ENCODE results near the gene ZNF784. TPM values are rescaled to one million over a fixed set of nuclear protein-coding genes. Genes with fewer than 3 reads are reported as not detected.

Gene ZNF784
- total and polyA plus RNA-seq, 10 of the 15 experiments (the other 5 are each of a cell fraction or from before 2014, with no cell fraction given) = 0.10 to 5.2 (median 1.8) TPM

DNA sequence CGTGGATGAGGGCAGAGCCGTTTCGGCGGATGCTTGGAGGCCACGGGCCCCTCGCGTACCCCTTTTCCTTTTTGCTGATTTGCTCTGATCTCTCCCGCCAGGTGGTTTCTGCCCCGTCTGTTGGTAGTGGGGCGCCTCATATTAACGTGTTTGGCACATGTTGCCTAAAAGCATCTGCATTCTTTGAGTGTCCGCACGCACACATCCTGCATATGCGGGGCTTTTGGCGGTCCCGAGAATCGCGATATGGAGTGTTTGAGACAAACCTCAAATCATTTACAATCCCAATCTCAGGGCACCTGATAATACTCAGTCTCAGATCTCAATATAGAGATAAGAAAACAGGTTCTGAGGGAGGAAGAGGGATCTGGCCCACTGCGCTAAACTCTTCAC is 31.3 kb upstream of the ZNF784 start (continued):
- no peak for TF ChIP-seq SRF (IDR thresholded peaks at IDR 0.05; ENCODE audit: low read depth in 2 of 2, low read length in 2 of 2)
- TF ChIP-seq IKZF2 (IDR thresholded peaks at IDR 0.05) = no peak
- TF ChIP-seq TBL1XR1 (IDR thresholded peaks at IDR 0.05; ENCODE audit: low read depth, low read length) = no peak
- TF ChIP-seq, protein P1, sequence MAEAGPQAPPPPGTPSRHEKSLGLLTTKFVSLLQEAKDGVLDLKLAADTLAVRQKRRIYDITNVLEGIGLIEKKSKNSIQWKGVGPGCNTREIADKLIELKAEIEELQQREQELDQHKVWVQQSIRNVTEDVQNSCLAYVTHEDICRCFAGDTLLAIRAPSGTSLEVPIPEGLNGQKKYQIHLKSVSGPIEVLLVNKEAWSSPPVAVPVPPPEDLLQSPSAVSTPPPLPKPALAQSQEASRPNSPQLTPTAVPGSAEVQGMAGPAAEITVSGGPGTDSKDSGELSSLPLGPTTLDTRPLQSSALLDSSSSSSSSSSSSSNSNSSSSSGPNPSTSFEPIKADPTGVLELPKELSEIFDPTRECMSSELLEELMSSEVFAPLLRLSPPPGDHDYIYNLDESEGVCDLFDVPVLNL (IDR thresholded peaks at IDR 0.05; ENCODE audit: low read depth, low read length) = no peak
- 0 out of 2 replicates have a peak, but pooled peaks have one; percentile 22 for TF ChIP-seq MEF2A (IDR thresholded peaks at IDR 0.05; ENCODE audit: insufficient read depth, low read depth, low read length)
- no peak for TF ChIP-seq TCF7 (IDR thresholded peaks at IDR 0.05; ENCODE audit: borderline replicate concordance)
- TF ChIP-seq JUNB (IDR thresholded peaks at IDR 0.05) = no peak
- TF ChIP-seq SMC3 (IDR thresholded peaks at IDR 0.05; ENCODE audit: borderline replicate concordance, low read length) = peak; percentile 13; the same call in 1 of the 2 replicates
- TF ChIP-seq NFXL1 (IDR thresholded peaks at IDR 0.05; ENCODE audit: borderline replicate concordance) = no peak
- no peak for TF ChIP-seq POLR2AphosphoS2 (IDR thresholded peaks at IDR 0.05; ENCODE audit: low read depth, low read length)
- 0 out of 2 replicates have a peak, but pooled peaks have one; percentile 19 for TF ChIP-seq WRNIP1 (IDR thresholded peaks at IDR 0.05; ENCODE audit: borderline replicate concordance, low read depth, low read length)
- TF ChIP-seq EED (IDR thresholded peaks at IDR 0.05; ENCODE audit: low read depth) = no peak
- TF ChIP-seq ZNF217 (IDR thresholded peaks at IDR 0.05) = no peak
- TF ChIP-seq FOXK2 (IDR thresholded peaks at IDR 0.05) = no peak
- TF ChIP-seq KDM1A (IDR thresholded peaks at IDR 0.05; ENCODE audit: borderline replicate concordance) = no peak
- no peak for TF ChIP-seq SIX5 (IDR thresholded peaks at IDR 0.05; ENCODE audit: low read depth, low read length, severe bottlenecking)
- no peak; the same call in 2 of the 3 replicates for TF ChIP-seq POU2F2 (IDR thresholded peaks at IDR 0.05; ENCODE audit: borderline replicate concordance, low read depth, low read length)
- TF ChIP-seq, protein P2, sequence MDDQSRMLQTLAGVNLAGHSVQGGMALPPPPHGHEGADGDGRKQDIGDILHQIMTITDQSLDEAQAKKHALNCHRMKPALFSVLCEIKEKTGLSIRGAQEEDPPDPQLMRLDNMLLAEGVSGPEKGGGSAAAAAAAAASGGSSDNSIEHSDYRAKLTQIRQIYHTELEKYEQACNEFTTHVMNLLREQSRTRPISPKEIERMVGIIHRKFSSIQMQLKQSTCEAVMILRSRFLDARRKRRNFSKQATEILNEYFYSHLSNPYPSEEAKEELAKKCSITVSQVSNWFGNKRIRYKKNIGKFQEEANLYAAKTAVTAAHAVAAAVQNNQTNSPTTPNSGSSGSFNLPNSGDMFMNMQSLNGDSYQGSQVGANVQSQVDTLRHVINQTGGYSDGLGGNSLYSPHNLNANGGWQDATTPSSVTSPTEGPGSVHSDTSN (IDR thresholded peaks at IDR 0.05; ENCODE audit: insufficient replicate concordance, low read depth, low read length) = no peak
- TF ChIP-seq ZBED1 (IDR thresholded peaks at IDR 0.05; ENCODE audit: borderline replicate concordance) = peak; percentile 82; the same call in 1 of the 2 replicates
- TF ChIP-seq, protein P3, sequence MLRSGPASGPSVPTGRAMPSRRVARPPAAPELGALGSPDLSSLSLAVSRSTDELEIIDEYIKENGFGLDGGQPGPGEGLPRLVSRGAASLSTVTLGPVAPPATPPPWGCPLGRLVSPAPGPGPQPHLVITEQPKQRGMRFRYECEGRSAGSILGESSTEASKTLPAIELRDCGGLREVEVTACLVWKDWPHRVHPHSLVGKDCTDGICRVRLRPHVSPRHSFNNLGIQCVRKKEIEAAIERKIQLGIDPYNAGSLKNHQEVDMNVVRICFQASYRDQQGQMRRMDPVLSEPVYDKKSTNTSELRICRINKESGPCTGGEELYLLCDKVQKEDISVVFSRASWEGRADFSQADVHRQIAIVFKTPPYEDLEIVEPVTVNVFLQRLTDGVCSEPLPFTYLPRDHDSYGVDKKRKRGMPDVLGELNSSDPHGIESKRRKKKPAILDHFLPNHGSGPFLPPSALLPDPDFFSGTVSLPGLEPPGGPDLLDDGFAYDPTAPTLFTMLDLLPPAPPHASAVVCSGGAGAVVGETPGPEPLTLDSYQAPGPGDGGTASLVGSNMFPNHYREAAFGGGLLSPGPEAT (IDR thresholded peaks at IDR 0.05; ENCODE audit: low read depth) = peak; percentile 72
- TF ChIP-seq NFIC (IDR thresholded peaks at IDR 0.05; ENCODE audit: low read depth, low read length) = no peak
- no peak; the same call in 1 of the 2 replicates for TF ChIP-seq MXI1 (IDR thresholded peaks at IDR 0.05; ENCODE audit: low read depth, low read length)
- no peak for TF ChIP-seq CBX3 (IDR thresholded peaks at IDR 0.05; ENCODE audit: borderline replicate concordance, low read depth)
- no peak for TF ChIP-seq MTA2 (IDR thresholded peaks at IDR 0.05; ENCODE audit: low read depth)
- TF ChIP-seq, protein P4, sequence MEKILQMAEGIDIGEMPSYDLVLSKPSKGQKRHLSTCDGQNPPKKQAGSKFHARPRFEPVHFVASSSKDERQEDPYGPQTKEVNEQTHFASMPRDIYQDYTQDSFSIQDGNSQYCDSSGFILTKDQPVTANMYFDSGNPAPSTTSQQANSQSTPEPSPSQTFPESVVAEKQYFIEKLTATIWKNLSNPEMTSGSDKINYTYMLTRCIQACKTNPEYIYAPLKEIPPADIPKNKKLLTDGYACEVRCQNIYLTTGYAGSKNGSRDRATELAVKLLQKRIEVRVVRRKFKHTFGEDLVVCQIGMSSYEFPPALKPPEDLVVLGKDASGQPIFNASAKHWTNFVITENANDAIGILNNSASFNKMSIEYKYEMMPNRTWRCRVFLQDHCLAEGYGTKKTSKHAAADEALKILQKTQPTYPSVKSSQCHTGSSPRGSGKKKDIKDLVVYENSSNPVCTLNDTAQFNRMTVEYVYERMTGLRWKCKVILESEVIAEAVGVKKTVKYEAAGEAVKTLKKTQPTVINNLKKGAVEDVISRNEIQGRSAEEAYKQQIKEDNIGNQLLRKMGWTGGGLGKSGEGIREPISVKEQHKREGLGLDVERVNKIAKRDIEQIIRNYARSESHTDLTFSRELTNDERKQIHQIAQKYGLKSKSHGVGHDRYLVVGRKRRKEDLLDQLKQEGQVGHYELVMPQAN (conservative IDR thresholded peaks at IDR 0.05) = peak; percentile 75; the same call in 1 of the 2 replicates
- no peak for TF ChIP-seq SREBF2 (IDR thresholded peaks at IDR 0.05; ENCODE audit: low read length)
- TF ChIP-seq NBN (IDR thresholded peaks at IDR 0.05) = no peak
- no peak for TF ChIP-seq JUND (IDR thresholded peaks at IDR 0.05; ENCODE audit: low read depth, low read length)
- no peak for TF ChIP-seq IRF4 (IDR thresholded peaks at IDR 0.05; ENCODE audit: low read depth, low read length)
